HG02571 (cell line): ENCODE data around the gene TP63.
"Not testable (repeated sequence)": the region's sequence is repeated elsewhere in the genome, so short reads cannot be mapped to it uniquely, and the experiment has no call there.

Source experiments
- ATAC-seq: cut with Tn5 transposase; IDR thresholded peaks from one replicate; pipeline ENCODE4 v1.9.1; 2021; ENCODE audit warnings: mild to moderate bottlenecking, moderate library complexity; ENCODE audit not compliant: unreplicated experiment

TP63 gene

GRCh38 chr3:189720736-189721417 is 89.7 kb downstream of the TP63 start:
- no peak for ATAC-seq

GRCh38 chr3:189721873-189722665 is 90.9 kb downstream of the TP63 start:
- ATAC-seq: no peak

- ATAC-seq: no peak
These were observed 93.2 kb downstream of the TP63 start for GRCh38 chr3:189724356-189724755.

GRCh38 chr3:189726277-189726676 is 95.1 kb downstream of the TP63 start:
- no peak for ATAC-seq

- ATAC-seq: no peak
These were observed 96.0 kb downstream of the TP63 start for GRCh38 chr3:189727158-189727557.

- ATAC-seq: no peak
These were observed 96.7 kb downstream of the TP63 start for GRCh38 chr3:189727898-189728297.

GRCh38 chr3:189728915-189729314 is 97.7 kb downstream of the TP63 start:
- ATAC-seq: no peak

GRCh38 chr3:189734061-189734460 is 102.9 kb downstream of the TP63 start:
- ATAC-seq: no peak

GRCh38 chr3:189735913-189736312 is 104.7 kb downstream of the TP63 start:
- ATAC-seq: no peak

GRCh38 chr3:189737071-189737470 is 105.9 kb downstream of the TP63 start:
- ATAC-seq: no peak

GRCh38 chr3:189737619-189738018 is 106.4 kb downstream of the TP63 start:
- ATAC-seq: no peak

- no peak for ATAC-seq
These were observed 108.2 kb downstream of the TP63 start for GRCh38 chr3:189739378-189739777.

GRCh38 chr3:189740156-189740555 is 109.0 kb downstream of the TP63 start:
- ATAC-seq: no peak

- ATAC-seq: no peak
These were observed 113.0 kb downstream of the TP63 start for GRCh38 chr3:189744235-189744634.

- ATAC-seq: no peak
These were observed 114.4 kb downstream of the TP63 start for GRCh38 chr3:189745622-189746021.

- no peak for ATAC-seq
These were observed 116.9 kb downstream of the TP63 start for GRCh38 chr3:189748046-189748445.

- not testable (repeated sequence) for ATAC-seq
These were observed 119.8 kb downstream of the TP63 start for GRCh38 chr3:189750972-189751371.

GRCh38 chr3:189754356-189754755 is 123.2 kb downstream of the TP63 start:
- no peak for ATAC-seq

- no peak for ATAC-seq
These were observed 125.4 kb downstream of the TP63 start for GRCh38 chr3:189756582-189757078.

GRCh38 chr3:189758186-189758585 is 127.0 kb downstream of the TP63 start:
- ATAC-seq: no peak

GRCh38 chr3:189766416-189766815 is 135.2 kb downstream of the TP63 start:
- no peak for ATAC-seq

GRCh38 chr3:189771842-189772450 is 140.8 kb downstream of the TP63 start:
- ATAC-seq: no peak
